DOHH2 (cell line): ENCODE measurements around the gene DNASE1L2.

Experiments used
- H3F3A ChIP-seq: fragments of 200-600 bp; sonication (generic), shearing (Covaris generic); 2 replicates; pipeline ENCODE4 v1.6.0; 2016; ENCODE audit warnings: antibody characterized with exemption, mild to moderate bottlenecking; ENCODE audit not compliant: control insufficient read depth, insufficient read depth
- H3K27ac ChIP-seq: fragments of 200-600 bp; sonication (generic); 2 replicates; pipeline ENCODE4 v1.5.1; 2014; ENCODE audit warnings: low read depth, mild to moderate bottlenecking, low read length, moderate library complexity
- H3K27me3 ChIP-seq: fragments of 200-600 bp; sonication (generic); 2 replicates; pipeline ENCODE4 v1.6.1; 2014; ENCODE audit warnings: mild to moderate bottlenecking, low read length, mixed read lengths; ENCODE audit not compliant: control insufficient read depth
- H3K36me3 ChIP-seq: fragments of 200-600 bp; sonication (generic); 2 replicates; pipeline ENCODE4 v1.6.1; 2014; ENCODE audit warnings: mild to moderate bottlenecking, low read length, moderate library complexity, mixed read lengths; ENCODE audit not compliant: control insufficient read depth
- H3K4me1 ChIP-seq: fragments of 200-600 bp; sonication (generic); 2 replicates; pipeline ENCODE4 v1.6.1; 2014; ENCODE audit warnings: mild to moderate bottlenecking, low read length, mixed read lengths; ENCODE audit not compliant: control insufficient read depth
- H3K4me2 ChIP-seq: fragments of 200-600 bp; sonication (generic); 2 replicates; pipeline ENCODE4 v1.6.0; 2014; ENCODE audit warnings: mild to moderate bottlenecking, low read length, moderate library complexity
- H3K4me3 ChIP-seq: fragments of 200-600 bp; sonication (generic); 2 replicates; pipeline ENCODE4 v1.5.1; 2014; ENCODE audit warnings: mild to moderate bottlenecking, low read length, mixed read lengths
- H3K79me2 ChIP-seq: fragments of 200-600 bp; sonication (generic); 2 replicates; pipeline ENCODE4 v1.6.1; 2014; ENCODE audit warnings: mild to moderate bottlenecking, low read length, mixed read lengths; ENCODE audit not compliant: control insufficient read depth
- H3K9me2 ChIP-seq: fragments of 200-600 bp; sonication (generic); replicated peaks from 2 replicates; pipeline ENCODE4 v1.6.1; 2014; ENCODE audit warnings: mild to moderate bottlenecking, low read length, mixed read lengths; ENCODE audit not compliant: control insufficient read depth
- H3K9me3 ChIP-seq: fragments of 200-600 bp; sonication (generic); 2 replicates; pipeline ENCODE4 v1.6.1; 2014; ENCODE audit warnings: antibody characterized with exemption, low read length, mixed read lengths; ENCODE audit not compliant: control insufficient read depth, insufficient read depth
- H4K20me1 ChIP-seq: fragments of 200-600 bp; sonication (generic); 2 replicates; pipeline ENCODE4 v1.6.0; 2014; ENCODE audit warnings: low read depth, mild to moderate bottlenecking, antibody characterized with exemption, low read length, moderate library complexity; ENCODE audit not compliant: control insufficient read depth, insufficient read depth
- CTCF ChIP-seq: fragments of 200-600 bp; sonication (generic); IDR thresholded peaks from one replicate; pipeline ENCODE4 v1.5.1; 2014; ENCODE audit warnings: antibody characterized with exemption, mild to moderate bottlenecking, low read depth, low read length; ENCODE audit not compliant: poor library complexity, severe bottlenecking
- EZH2phosphoT487 ChIP-seq: fragments of 200-600 bp; sonication (generic); IDR thresholded peaks from 2 replicates; pipeline ENCODE4 v1.6.1; 2017; ENCODE audit warnings: borderline replicate concordance, mild to moderate bottlenecking, antibody characterized with exemption, low read length, moderate library complexity, mixed read lengths

The DNASE1L2 gene

GRCh38 chr16:2277466-2278271, 41.4 kb downstream of the DNASE1L2 start:
- Histone ChIP-seq H3K9me2 (no peaks in the 10 kb centered on the region), H3F3A (no peaks in the 10 kb centered on the region), H3K4me2 (no peak overlapping the region), H3K27me3 (peaks cover 3% of the 10 kb centered on the region; the same call in 1 of the 2 replicates), H4K20me1 (no peaks in the 10 kb centered on the region), H3K4me1 (no peaks in the 10 kb centered on the region), H3K4me3 (no peak overlapping the region), H3K27ac (no peak overlapping the region), H3K9me3 (no peaks in the 10 kb centered on the region), H3K36me3 (no peaks in the 10 kb centered on the region), H3K79me2 (no peaks in the 10 kb centered on the region)
- no peak for TF ChIP-seq EZH2phosphoT487
- no peak for TF ChIP-seq CTCF

DNA sequence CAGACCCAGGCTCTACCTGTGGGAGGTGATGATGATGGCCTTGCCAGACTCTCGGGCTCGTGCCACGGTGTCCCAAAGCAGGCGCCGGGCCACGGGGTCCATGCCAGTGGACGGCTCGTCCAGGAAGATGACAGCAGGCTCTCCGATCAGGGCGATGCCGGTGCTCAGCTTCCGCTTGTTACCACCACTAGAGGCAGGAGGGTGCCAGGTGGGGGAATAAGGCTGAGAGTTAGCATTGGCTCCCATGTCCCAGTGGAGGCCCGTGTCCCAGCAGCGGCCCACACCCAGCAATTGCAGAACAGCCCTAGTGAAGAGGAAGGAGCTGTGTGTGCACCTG, 42.0 kb downstream of the DNASE1L2 start:
- H3K79me2 ChIP-seq: no peaks in the 10 kb centered on the region
- no peaks in the 10 kb centered on the region for H3K36me3 ChIP-seq
- H4K20me1 ChIP-seq: no peaks in the 10 kb centered on the region
- no peak overlapping the region for H3K27ac ChIP-seq
- TF ChIP-seq EZH2phosphoT487: no peak
- no peak for TF ChIP-seq CTCF
- no peaks in the 10 kb centered on the region for H3F3A ChIP-seq
- no peak overlapping the region for H3K4me3 ChIP-seq
- H3K4me2 ChIP-seq: no peak overlapping the region
- no peaks in the 10 kb centered on the region for H3K9me2 ChIP-seq
- no peaks in the 10 kb centered on the region for H3K9me3 ChIP-seq
- no peaks in the 10 kb centered on the region for H3K4me1 ChIP-seq
- H3K27me3 ChIP-seq: peaks cover 3% of the 10 kb centered on the region; the same call in 1 of the 2 replicates

DNA sequence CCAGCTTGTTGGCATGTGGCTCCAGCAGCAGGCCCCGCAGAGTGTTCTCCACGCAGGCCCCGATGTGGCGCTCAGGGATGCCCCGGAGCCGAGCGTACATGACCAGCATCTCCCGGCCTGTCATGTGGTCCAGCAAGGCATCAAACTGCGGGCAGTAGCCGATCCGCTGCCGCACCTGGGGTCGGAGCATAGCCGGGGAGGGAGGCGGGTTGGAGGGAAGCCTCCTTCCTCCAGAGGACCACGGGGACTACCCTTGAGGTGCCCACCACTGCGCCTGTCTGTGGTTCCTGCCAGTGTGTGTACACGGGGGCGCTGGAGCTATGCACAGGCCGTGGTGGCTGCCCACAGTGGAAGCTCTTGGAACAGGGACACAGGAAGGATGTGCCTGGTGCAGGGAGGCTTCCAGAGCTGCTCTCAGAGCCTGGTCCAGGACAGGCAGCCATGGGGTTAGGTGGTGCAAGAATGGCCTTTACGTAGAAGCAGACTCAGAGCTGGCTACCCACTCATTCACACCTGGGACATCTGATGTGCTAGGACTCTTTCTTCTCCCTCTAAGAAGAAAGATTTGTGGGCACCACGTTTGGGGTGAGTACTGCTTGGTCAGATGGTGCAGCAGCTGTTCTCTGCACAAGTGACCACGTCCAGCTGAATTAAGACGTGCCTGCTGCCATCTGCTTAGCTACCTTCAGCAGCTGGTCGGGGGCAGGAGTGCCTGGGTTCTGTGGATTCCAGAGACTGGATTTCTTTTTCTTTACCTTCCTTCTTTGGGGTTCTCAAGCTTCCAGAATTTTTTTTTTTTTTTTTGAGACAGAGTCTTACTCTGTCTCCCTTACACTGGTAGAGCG, 42.9 kb downstream of the DNASE1L2 start:
- Histone ChIP-seq H3F3A (no peaks in the 10 kb centered on the region), H3K27ac (no peak overlapping the region), H3K4me2 (no peak overlapping the region), H3K4me3 (no peak overlapping the region), H3K79me2 (no peaks in the 10 kb centered on the region), H3K9me2 (no peaks in the 10 kb centered on the region), H4K20me1 (no peaks in the 10 kb centered on the region), H3K9me3 (no peaks in the 10 kb centered on the region), H3K36me3 (no peaks in the 10 kb centered on the region), H3K4me1 (no peaks in the 10 kb centered on the region), H3K27me3 (peaks cover 3% of the 10 kb centered on the region; the same call in 1 of the 2 replicates)
- TF ChIP-seq EZH2phosphoT487 (no peak), CTCF (no peak)
